Raji (cell line): ENCODE data around the gene HPS1.

Experiments used
- POLR2A ChIP-seq: IDR thresholded peaks from 2 replicates; pipeline ENCODE4 v1.6.1; 2011; ENCODE audit warnings: low read depth, low read length, control low read depth; ENCODE audit not compliant: insufficient read depth

Gene HPS1

GRCh38 chr10:98374217-98374985 is 72.3 kb downstream of the HPS1 start:
- no peak for TF ChIP-seq POLR2A

- TF ChIP-seq POLR2A: no peak
These were observed 73.3 kb downstream of the HPS1 start for GRCh38 chr10:98373260-98374040.

DNA sequence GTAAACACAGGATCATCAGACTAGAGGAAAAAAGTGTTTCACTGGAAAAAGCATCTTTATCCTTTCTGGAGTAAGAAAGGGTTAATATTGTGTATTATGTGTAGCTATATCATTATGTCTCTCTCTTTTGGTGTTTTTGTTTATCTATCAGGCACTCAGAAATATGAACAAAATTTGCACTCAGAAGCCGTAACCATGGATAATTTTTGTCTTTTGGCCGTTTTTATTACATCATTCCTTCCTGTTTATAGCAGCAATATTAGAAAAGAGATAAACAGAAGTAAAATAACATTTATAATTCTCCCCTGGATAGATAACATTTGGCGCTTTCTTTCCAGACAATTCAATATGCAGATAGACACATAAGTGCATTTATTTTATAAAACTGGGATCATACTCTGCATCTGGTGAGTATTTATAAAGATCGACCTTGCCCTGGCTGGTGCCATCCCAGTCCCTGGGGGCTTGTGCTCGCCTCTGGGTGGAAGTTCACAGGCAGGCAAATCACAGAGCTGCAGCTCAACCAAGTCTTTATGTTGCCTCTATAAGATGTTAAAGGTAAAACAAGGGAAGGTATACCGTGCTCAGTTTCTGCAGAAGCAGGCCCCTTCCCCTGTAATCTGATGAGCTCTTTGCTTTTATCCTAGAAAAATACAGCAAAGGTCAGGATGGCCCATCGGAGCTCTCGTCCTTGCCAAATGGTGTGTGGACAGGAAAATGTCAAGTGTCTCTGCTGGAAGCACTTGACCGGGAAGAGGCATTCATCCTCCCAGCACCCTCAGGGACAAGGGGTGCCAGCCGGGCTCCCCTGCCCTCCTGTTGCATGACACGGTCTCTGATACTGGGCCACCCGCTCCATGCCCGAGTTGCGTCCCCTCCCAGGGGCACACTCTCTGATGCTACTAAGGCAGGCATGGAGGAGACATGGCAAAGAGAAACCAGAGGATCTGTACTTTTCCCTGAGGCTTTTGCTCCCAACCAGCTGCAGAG is 75.6 kb downstream of the HPS1 start:
- no peak for TF ChIP-seq POLR2A

DNA sequence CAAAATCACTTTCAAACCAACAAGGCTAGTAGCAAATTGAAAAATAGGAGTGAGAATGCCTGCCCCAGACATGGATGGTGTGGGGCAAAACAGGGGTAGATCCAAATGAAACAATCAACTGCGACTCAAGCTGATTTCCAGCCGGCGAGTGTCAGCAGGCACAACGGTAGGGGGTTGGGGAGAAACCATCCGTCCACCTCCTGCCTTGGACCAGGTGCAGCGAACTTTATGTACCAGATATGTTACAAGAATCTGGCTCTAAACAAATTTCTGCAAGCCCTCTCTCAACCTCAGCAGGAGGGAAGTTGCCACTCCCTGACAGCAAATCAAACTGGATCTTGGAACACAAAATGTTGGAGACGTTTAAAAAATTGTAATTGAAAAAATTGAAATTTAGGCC is 76.9 kb downstream of the HPS1 start:
- TF ChIP-seq POLR2A: no peak

DNA sequence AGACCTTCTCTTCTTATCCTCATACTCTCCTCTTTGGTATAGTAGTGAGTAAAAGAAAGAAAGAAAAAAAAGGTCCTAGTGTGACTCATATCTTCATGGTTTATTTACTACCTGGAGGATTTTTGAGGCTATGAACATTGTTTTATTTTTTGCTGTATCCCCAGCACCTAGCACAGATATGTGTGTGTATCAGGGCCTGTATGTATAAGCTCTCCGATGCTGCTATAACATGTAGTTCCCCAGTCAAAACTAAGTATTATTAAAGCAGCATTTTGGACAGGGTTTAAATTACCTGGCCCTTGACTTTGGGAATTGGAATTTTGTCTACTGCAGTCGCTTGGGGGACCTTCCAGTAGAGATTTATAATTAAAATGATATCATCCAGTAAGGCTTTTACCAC is 78.1 kb downstream of the HPS1 start:
- TF ChIP-seq POLR2A: no peak

DNA sequence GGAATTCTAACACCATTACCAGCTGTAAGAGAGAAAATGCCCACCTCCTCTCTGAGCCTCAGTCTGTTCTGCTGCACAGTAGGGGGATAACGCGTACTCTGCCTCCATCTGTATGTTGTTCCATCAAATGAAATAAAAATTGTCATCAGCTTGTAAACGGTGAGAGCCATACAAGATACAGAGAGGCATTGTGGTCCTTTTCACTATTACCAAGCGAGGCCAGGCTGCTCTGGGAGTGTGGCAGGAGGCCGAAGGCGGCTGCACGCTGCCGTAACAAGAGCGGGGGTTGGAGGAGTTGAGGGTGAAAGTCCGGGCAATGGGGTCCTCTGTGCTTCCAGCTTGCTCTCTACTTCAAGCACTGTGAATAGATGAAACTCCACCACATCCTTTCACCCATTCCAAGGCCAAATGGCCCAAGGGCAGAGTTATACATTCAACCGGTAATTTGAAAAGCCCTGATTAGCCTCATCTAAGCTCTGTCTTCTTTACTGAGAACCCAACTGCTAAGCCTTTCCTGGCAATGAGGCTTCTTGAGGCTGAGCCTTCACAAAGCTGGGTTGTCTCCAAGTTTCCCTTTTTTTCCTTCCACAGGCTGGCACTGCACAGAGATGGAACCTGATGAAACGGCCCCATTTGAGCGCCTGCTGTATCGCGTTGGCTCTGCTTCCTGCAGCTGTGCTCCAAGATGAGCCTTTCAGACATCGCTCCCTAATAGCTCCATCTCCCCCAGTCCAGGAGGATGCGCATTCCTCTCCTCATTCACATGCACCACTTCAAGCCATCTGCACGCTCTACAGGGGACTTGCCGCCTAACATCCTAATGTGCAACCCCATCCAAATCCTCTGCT is 78.9 kb downstream of the HPS1 start:
- TF ChIP-seq POLR2A: no peak
